Liver (tissue), 9 donors: ENCODE measurements around the gene HACD2. TPM values are rescaled to one million over a fixed set of nuclear protein-coding genes. Genes with fewer than 3 reads are reported as not detected.

Source experiments
- DNase-seq: peaks from one replicate; pipeline ENCODE4 v3.0.0-alpha.2; 2017; ENCODE audit warnings: low spot score
- H3K27ac ChIP-seq, 2 donors: one replicate each; pipeline ENCODE4 v1.7.0; 2013; ENCODE audit warnings: inconsistent platforms in 2 of 2, low read length in 2 of 2, control low read depth in 1 of 2, low read depth in 1 of 2, mild to moderate bottlenecking in 1 of 2
- H3K27me3 ChIP-seq, 4 donors: one replicate each; pipeline versions ENCODE4 v1.6.1 to v1.7.0; 2013; ENCODE audit warnings: low read length in 3 of 4, inconsistent platforms in 1 of 4, mild to moderate bottlenecking in 1 of 4, moderate library complexity in 1 of 4; ENCODE audit not compliant: control insufficient read depth in 4 of 4, insufficient read depth in 4 of 4
- H3K36me3 ChIP-seq, 4 donors: one replicate each; pipeline versions ENCODE4 v1.6.1 to v1.7.0; 2013; ENCODE audit warnings: low read length in 3 of 4, mild to moderate bottlenecking in 3 of 4, low read depth in 1 of 4, moderate library complexity in 1 of 4; ENCODE audit not compliant: control insufficient read depth in 4 of 4, insufficient read depth in 3 of 4
- H3K4me1 ChIP-seq, 4 donors: one replicate each; pipeline versions ENCODE4 v1.6.1 to v1.7.0; 2013; ENCODE audit warnings: low read length in 3 of 4, mild to moderate bottlenecking in 3 of 4, moderate library complexity in 1 of 4; ENCODE audit not compliant: control insufficient read depth in 4 of 4, insufficient read depth in 4 of 4
- H3K4me3 ChIP-seq, 3 donors: one replicate each; pipeline versions ENCODE4 v1.6.1 to v1.7.0; 2013; ENCODE audit warnings: low read length in 3 of 3, control low read depth in 1 of 3, low read depth in 1 of 3, mild to moderate bottlenecking in 1 of 3
- H3K9ac ChIP-seq, 2 donors: one replicate each; pipeline ENCODE4 v1.7.0; 2013; ENCODE audit warnings: low read length in 2 of 2, mild to moderate bottlenecking in 2 of 2, moderate library complexity in 2 of 2, control low read depth in 1 of 2, low read depth in 1 of 2
- H3K9me3 ChIP-seq, 4 donors: one replicate each; pipeline versions ENCODE4 v1.6.1 to v1.7.0; 2013; ENCODE audit warnings: low read length in 3 of 4; ENCODE audit not compliant: control insufficient read depth in 4 of 4
- CTCF ChIP-seq: fragments of 150-350 bp; IDR thresholded peaks from 2 replicates; pipeline ENCODE4 v1.5.1; 2017; ENCODE audit warnings: improper control_type of control experiment, low read depth, low read length; ENCODE audit not compliant: missing input control
- EGR1 ChIP-seq, 2 donors: IDR thresholded peaks; 2 replicates each; pipeline ENCODE4 v1.6.1; 2016 to 2018; ENCODE audit warnings: antibody characterized with exemption in 2 of 2, low read depth in 2 of 2
- FOXA1 ChIP-seq: IDR thresholded peaks from 2 replicates; pipeline ENCODE4 v1.6.1; 2016; ENCODE audit warnings: antibody characterized with exemption
- FOXA2 ChIP-seq: IDR thresholded peaks from 2 replicates; pipeline ENCODE4 v1.6.1; 2016; ENCODE audit warnings: antibody characterized with exemption
- GABPA ChIP-seq, 2 donors: IDR thresholded peaks in 1 of 2; conservative IDR thresholded peaks in 1 of 2; 2 replicates each; pipeline ENCODE4 v1.6.1; 2016; ENCODE audit warnings: antibody characterized with exemption in 2 of 2, mild to moderate bottlenecking in 1 of 2, moderate library complexity in 1 of 2
- HNF4A ChIP-seq, 2 donors: conservative IDR thresholded peaks; 2 replicates each; pipeline ENCODE4 v1.6.1; 2016; ENCODE audit warnings: antibody characterized with exemption in 2 of 2, mild to moderate bottlenecking in 2 of 2
- HNF4G ChIP-seq: IDR thresholded peaks from 2 replicates; pipeline ENCODE4 v1.6.1; 2016; ENCODE audit warnings: antibody characterized with exemption
- JUND ChIP-seq, 2 donors: IDR thresholded peaks; 2 replicates each; pipeline ENCODE4 v1.6.1; 2016; ENCODE audit warnings: antibody characterized with exemption in 2 of 2
- NR2F2 ChIP-seq: IDR thresholded peaks from 2 replicates; pipeline ENCODE4 v1.6.1; 2016; ENCODE audit warnings: antibody characterized with exemption
- RAD21 ChIP-seq, 2 donors: IDR thresholded peaks; 2 replicates each; pipeline ENCODE4 v1.6.1; 2016; ENCODE audit warnings: antibody characterized with exemption in 2 of 2, mild to moderate bottlenecking in 2 of 2
- RXRA ChIP-seq, 2 donors: IDR thresholded peaks; 2 replicates each; pipeline ENCODE4 v1.6.1; 2017 to 2018; ENCODE audit warnings: antibody characterized with exemption in 2 of 2, mild to moderate bottlenecking in 1 of 2
- SP1 ChIP-seq: IDR thresholded peaks from 2 replicates; pipeline ENCODE4 v1.6.1; 2018; ENCODE audit warnings: antibody characterized with exemption, mild to moderate bottlenecking
- TAF1 ChIP-seq: conservative IDR thresholded peaks from 2 replicates; pipeline ENCODE4 v1.6.1; 2016; ENCODE audit warnings: antibody characterized with exemption, mild to moderate bottlenecking
- YY1 ChIP-seq: IDR thresholded peaks from 2 replicates; pipeline ENCODE4 v1.6.1; 2016; ENCODE audit warnings: antibody characterized with exemption, mild to moderate bottlenecking
- ZBTB33 ChIP-seq: IDR thresholded peaks from 2 replicates; pipeline ENCODE4 v1.6.1; 2016; ENCODE audit warnings: antibody characterized with exemption
- WGBS: extraction: QIAGEN DNeasy Blood & Tissue Kit; methylation state at CpG from one replicate; pipeline ENCODE4 v1.1.7; 2013; 5-methylcytosine and 5-hydroxymethylcytosine counted together
- polyA plus RNA-seq, 2 donors: library from polyadenylated mRNA; stranded (reverse) in 1 of 2; unstranded in 1 of 2; fragments of 200-250 nt in 1 of 2; fragments of >200 nt in 1 of 2; fragmentation: Nextera tagmentation in 1 of 2; extraction: Ambion mirVana in 1 of 2; gene quantifications; one replicate each; pipeline versions ENCODE4 v1.2.1 to v1.2.3, GENCODE V29; 2013 to 2015
- total RNA-seq, 2 donors: library from RNA; depleted of rRNA; stranded (reverse); fragments of >200 nt; gene quantifications; one replicate each; pipeline ENCODE4 v1.2.3, GENCODE V29; 2014
- TF ChIP-seq, protein P1 (sequence below): IDR thresholded peaks from 2 replicates; pipeline ENCODE4 v1.6.1; 2016; ENCODE audit warnings: antibody characterized with exemption
- TF ChIP-seq, protein P2 (sequence below): IDR thresholded peaks from 2 replicates; pipeline ENCODE4 v1.6.1; 2016; ENCODE audit warnings: antibody characterized with exemption
- TF ChIP-seq, protein P3 (sequence below): IDR thresholded peaks from 2 replicates; pipeline ENCODE4 v1.6.1; 2016; ENCODE audit warnings: antibody characterized with exemption, mild to moderate bottlenecking
- donor health status: healthy.
- donor health status: healthy.
- donor health status: healthy.
- donor health status: healthy.
- donor health status: healthy.

HACD2 gene
- total and polyA plus RNA-seq, 4 donors = 14.8 to 45.2 (median 25.2) TPM

- peaks cover 6 to 18% (median 8%) of the 10 kb centered on the region in 4 donors for H3K4me1 ChIP-seq
- H3K9ac ChIP-seq = no peak overlapping the region
- H3K36me3 ChIP-seq = peaks cover 0 to 6% (median 2%) of the 10 kb centered on the region in 4 donors
- H3K27ac ChIP-seq = no peak overlapping the region
- H3K4me3 ChIP-seq = no peak overlapping the region
- TF ChIP-seq, protein P1, sequence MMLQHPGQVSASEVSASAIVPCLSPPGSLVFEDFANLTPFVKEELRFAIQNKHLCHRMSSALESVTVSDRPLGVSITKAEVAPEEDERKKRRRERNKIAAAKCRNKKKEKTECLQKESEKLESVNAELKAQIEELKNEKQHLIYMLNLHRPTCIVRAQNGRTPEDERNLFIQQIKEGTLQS = no peak
- TF ChIP-seq YY1 (no peak), HNF4A (conservative IDR thresholded peaks at IDR 0.05) (no peak), FOXA2 (no peak), CTCF (no peak), SP1 (no peak), HNF4G (no peak), RXRA (IDR thresholded peaks at IDR 0.05) (no peak), EGR1 (IDR thresholded peaks at IDR 0.05; ENCODE audit: low read depth in 2 of 2) (no peak), TAF1 (no peak), FOXA1 (no peak), RAD21 (IDR thresholded peaks at IDR 0.05) (no peak), NR2F2 (no peak)
- TF ChIP-seq, protein P2, sequence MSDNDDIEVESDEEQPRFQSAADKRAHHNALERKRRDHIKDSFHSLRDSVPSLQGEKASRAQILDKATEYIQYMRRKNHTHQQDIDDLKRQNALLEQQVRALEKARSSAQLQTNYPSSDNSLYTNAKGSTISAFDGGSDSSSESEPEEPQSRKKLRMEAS = no peak
- no peaks in the 10 kb centered on the region for H3K27me3 ChIP-seq
- no peaks in the 10 kb centered on the region for H3K9me3 ChIP-seq
- DNase-seq = no peak
- 82% methylated on average over 3 of the region's 3 CpGs for WGBS
Measured at GRCh38 chr3:123527046-123527445, 57.8 kb downstream of the HACD2 start.

DNA sequence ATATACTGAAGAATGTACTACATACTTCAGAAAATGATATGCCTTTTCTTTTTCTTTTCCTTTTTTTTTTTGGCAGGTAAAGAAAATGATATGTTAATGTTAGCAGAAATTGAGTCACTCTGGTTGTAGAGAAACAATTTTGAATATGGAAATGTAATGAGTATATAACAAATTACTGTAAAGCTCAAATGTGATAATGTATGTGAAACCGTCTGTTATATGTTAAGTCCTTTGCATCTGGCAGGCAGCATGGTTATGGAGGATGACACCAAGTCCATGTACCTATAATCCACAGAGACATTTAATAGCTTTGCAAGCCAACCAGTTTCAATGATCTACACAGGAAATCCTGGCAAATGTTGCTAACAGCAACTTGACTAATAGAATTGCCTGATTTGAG lies 58.4 kb downstream of the HACD2 start:
- no peak overlapping the region for H3K4me3 ChIP-seq
- H3K9me3 ChIP-seq = no peaks in the 10 kb centered on the region
- no peak overlapping the region for H3K9ac ChIP-seq
- no peak overlapping the region for H3K27ac ChIP-seq
- peaks cover 6 to 19% (median 11%) of the 10 kb centered on the region in 4 donors for H3K4me1 ChIP-seq
- WGBS = 99% methylated on average over 1 of the region's 1 CpG
- TF ChIP-seq, protein P2 = no peak
- TF ChIP-seq RXRA (IDR thresholded peaks at IDR 0.05) = no peak
- TF ChIP-seq FOXA2 = no peak
- TF ChIP-seq, protein P1 = no peak
- TF ChIP-seq EGR1 (IDR thresholded peaks at IDR 0.05; ENCODE audit: low read depth in 2 of 2) = no peak
- TF ChIP-seq GABPA (IDR thresholded peaks at IDR 0.05 in 1 of 2, conservative IDR thresholded peaks at IDR 0.05 in 1 of 2) = no peak
- TF ChIP-seq ZBTB33 = no peak
- TF ChIP-seq TAF1 = no peak
- no peak for TF ChIP-seq CTCF
- TF ChIP-seq HNF4G = no peak
- TF ChIP-seq, protein P3, sequence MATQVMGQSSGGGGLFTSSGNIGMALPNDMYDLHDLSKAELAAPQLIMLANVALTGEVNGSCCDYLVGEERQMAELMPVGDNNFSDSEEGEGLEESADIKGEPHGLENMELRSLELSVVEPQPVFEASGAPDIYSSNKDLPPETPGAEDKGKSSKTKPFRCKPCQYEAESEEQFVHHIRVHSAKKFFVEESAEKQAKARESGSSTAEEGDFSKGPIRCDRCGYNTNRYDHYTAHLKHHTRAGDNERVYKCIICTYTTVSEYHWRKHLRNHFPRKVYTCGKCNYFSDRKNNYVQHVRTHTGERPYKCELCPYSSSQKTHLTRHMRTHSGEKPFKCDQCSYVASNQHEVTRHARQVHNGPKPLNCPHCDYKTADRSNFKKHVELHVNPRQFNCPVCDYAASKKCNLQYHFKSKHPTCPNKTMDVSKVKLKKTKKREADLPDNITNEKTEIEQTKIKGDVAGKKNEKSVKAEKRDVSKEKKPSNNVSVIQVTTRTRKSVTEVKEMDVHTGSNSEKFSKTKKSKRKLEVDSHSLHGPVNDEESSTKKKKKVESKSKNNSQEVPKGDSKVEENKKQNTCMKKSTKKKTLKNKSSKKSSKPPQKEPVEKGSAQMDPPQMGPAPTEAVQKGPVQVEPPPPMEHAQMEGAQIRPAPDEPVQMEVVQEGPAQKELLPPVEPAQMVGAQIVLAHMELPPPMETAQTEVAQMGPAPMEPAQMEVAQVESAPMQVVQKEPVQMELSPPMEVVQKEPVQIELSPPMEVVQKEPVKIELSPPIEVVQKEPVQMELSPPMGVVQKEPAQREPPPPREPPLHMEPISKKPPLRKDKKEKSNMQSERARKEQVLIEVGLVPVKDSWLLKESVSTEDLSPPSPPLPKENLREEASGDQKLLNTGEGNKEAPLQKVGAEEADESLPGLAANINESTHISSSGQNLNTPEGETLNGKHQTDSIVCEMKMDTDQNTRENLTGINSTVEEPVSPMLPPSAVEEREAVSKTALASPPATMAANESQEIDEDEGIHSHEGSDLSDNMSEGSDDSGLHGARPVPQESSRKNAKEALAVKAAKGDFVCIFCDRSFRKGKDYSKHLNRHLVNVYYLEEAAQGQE = no peak
- no peak for TF ChIP-seq SP1
- TF ChIP-seq NR2F2 = no peak
- no peak for TF ChIP-seq RAD21 (IDR thresholded peaks at IDR 0.05)
- TF ChIP-seq FOXA1 = no peak
- no peak for TF ChIP-seq YY1
- TF ChIP-seq JUND (IDR thresholded peaks at IDR 0.05) = no peak
- H3K27me3 ChIP-seq = no peaks in the 10 kb centered on the region
- peaks cover 0 to 6% (median 2%) of the 10 kb centered on the region in 4 donors for H3K36me3 ChIP-seq
- no peak for DNase-seq
